ENCODE results near the gene RHBDL2.
"Not testable (repeated sequence)": the region's sequence is repeated elsewhere in the genome, so short reads cannot be mapped to it uniquely, and the experiment has no call there.

Gene RHBDL2

DNA sequence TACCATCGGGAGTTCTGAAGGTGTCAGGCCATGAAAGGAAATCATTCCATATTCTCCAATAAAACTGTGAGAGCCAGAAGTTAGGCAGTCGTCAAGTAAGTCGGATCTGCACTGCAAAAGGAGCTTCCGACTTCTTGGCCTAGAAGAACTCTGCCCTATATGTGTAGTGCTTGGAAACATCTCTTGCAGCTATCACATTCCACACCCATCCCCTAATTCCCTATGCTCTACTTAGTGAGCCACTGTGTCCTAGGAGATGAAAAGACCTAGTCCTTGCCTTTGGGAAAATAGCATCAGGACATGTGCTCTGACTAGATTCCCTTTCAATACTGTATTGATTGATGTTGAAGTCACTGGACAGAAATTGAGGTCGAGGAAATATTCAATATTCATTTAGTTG is 52.0 kb downstream of the RHBDL2 start:
- no peak overlapping the region for H3K4me3 ChIP-seq (ENCODE audit: low read depth, low read length)
- no peak for DNase-seq (ENCODE audit: low read depth)

DNA sequence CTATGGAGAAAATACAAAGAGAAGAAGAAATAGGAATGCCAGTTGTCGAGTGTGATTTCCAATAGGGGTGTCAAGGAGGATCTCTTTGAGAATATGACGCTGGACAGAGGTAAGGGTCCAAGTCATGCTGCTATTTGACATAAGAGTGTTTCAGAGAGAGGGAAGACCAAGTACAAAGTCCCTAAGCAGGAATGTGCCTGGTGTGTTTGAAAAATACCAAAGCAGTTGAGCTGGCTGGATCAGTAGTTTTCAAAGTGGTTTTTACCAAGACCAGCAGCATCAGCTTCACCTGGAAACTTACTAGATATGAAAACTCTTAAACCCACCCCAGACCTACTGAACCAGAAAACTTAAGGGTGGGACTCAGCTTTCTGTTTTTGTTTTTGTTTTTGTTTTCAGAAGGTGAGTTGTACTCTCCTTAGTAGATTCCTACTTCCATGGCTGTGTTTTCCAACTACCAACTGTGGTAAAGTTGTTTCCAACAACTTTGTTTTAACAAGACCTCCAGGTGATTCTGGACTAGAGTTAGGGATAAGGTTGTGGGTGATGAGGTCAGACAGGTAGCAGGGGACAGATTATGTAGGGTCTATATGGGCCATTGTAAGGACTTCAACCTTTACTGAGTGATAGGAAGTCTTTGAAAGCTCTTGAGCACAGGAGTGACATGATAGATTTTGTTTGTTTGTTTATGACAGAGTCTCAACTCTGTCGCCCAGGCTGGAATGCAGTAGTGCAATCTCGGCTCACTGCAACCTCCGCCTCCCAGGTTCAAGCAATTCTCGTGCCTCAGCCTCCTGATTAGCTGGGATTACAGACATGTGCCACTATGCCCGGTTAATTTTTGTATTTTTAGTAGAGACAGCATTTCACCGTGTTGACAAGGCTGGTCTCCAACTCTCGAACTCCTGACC is 53.0 kb downstream of the RHBDL2 start:
- H3K4me3 ChIP-seq (ENCODE audit: low read depth, low read length), result no peak overlapping the region
- DNase-seq (ENCODE audit: low read depth), result no peak

DNA sequence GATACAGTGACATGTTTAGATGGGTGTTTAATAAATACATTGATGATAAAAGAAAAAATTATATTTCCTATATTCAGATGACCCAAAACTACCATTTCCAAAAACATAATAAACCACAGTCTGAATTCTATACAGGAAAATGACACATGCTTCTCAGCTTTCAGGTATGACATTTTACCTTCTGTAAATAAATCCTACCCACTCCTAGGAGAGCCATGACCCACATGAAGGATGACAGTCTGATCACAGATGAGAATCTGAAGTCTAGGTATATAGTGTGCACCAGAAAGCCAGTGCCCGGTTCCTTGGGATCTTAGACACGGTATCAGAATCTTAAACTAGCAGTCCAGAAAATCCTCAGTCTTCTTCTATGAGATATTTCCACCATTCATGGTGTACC is 56.5 kb downstream of the RHBDL2 start:
- H3K4me3 ChIP-seq (ENCODE audit: low read depth, low read length), result no peak overlapping the region
- DNase-seq (ENCODE audit: low read depth), result no peak

DNA sequence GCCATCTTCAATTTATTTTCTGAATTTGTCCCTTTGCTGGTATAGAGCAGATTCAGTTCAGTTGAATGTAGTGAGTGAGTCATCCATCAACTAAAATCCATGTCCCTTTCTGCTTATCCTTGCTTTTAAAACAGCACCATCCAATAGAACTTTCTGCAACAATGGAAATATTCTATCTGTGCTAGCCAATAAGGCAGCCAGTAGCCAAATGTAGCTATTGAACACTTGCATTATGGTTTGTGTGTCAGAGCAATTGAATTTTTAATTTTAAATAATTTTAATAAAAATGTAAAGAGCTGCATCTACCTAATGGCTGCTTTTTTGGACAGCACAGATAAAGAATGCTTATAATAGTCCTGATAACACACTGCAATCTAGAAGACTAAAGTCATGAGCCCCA is 60.1 kb downstream of the RHBDL2 start, which contains the start of gene GJA9:
TSS of gene GJA9 (minus strand) at position 101 of the 400 bp plus-strand sequence. CDS start 5,489 bp downstream, outside the sequence.
- no peak within 1 kb of the TSS for H3K4me3 ChIP-seq (ENCODE audit: low read depth, low read length)
- no peak for DNase-seq (ENCODE audit: low read depth)

DNA sequence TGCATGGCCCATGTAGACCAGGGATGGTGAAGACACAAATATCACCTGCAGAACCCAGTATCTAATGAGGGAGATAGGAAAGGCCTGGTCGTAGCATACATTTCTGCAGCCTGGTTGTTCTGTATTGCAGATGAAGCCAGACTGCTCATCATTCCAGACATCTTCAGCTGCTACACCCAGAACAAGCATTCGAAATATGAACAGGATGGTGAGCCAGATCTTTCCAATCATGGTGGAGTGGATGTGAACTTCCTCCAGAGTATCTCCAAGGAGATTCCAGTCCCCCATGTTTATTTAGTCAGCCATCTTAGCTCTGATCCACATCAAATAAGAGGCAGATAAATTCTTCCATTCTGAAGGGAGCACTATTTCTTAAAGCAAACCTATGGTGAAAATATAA is 65.8 kb downstream of the RHBDL2 start:
- no peak overlapping the region for H3K4me3 ChIP-seq (ENCODE audit: low read depth, low read length)
- no peak for DNase-seq (ENCODE audit: low read depth)

DNA sequence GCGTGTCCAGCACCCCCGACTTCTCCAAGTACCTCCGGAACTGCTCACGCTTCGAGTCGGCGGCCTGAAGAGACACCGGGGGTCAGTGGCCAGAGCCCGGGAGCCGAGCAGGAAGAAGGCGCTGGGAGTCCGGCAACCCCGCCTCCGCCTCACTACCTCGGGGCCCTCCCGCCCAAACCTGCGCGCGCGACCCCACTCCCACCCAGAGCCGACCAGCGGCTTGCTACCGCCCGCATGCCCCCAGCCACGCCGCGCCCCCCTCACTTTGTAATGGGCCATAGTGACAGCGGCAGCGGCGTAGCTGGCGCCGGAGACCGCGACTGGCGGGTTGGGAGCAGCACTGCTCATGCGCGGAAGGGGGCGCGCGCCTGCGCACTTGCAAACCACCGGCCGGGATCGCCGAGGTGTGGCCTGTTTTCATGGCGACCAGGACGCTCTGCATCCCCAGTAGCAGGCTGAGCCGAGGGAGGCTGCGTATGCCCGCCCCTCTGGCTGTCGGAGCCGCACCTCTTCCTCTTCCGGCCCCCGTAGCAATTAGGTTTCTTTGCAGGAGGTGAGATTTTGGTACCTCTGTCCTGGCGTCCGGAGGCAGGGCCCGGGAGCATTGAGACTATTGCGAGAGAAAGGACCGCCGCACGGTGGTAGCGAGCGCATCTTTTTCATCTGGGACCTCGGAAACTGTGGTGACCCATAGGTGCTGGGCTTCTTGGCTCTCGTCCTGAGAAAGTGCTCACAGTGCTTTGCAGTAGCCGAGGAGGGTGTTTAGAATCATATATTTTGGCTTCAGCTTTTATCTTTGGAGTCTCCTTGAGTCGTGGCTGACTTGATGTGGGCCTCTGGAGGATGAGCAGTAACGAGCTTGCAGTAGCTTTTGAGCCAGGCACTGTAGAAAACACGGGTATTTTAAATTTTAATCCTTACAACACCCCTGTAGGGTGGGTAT is 68.3 kb downstream of the RHBDL2 start, which contains the start of gene MYCBP:
TSS of gene MYCBP (minus strand) at position 322 of the 943 bp plus-strand sequence. CDS start at position 279, 43 bp downstream.
- DNase-seq (ENCODE audit: low read depth), result peak; percentile 87
- H3K4me3 ChIP-seq (ENCODE audit: low read depth, low read length), result peak within 1 kb of the TSS; percentile 78

DNA sequence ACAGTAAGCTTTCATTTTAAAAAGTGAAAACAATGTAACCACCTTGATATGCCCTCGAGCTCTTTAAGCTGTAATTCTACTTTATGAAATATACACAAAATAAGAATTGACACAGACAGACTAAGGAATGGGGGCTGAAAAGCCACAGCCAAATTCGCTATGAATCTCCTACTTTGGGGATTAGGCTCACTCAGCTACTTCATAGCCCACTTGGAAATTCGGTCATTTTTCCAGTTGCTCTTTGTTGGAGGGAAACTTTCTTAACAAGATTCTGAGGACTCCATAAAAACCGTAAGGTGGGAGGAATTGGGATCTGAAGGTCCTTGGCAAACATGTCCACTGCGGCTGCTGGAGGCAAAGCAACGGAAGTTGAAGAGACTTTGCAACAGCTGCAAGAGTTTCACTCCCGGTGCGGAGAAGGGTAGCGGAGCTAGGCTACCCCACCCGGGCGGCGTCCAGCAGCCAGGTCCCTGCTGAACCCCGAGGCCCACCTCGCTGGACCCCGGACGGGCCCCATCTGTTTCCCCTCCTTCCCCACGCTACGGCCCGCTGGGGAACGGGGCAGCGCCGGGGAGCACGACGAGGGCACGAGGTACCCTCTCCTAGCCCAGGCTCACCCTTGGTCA is 69.1 kb downstream of the RHBDL2 start:
- peak overlapping the region; percentile 78 for H3K4me3 ChIP-seq (ENCODE audit: low read depth, low read length)
- DNase-seq (ENCODE audit: low read depth), result no peak

DNA sequence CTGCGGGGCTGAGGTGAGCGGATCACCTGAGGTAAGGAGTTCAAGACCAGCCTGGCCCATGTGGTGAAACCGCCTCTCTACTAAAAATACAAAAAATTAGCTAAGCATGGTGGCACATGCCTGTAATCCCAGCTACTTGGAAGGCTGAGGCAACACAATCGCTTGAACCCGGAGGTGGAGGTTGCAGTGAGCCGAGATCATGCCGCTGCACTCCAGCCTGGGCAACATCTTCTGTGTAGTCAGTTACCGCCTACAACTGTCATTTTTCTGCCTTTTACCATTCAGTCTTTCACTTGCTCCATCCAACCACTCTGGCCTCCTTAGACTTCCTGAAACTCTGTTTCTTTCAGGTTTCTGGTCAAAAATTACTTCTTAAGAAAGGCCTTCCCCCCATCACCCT is 70.6 kb downstream of the RHBDL2 start:
- no peak for DNase-seq (ENCODE audit: low read depth)
- H3K4me3 ChIP-seq (ENCODE audit: low read depth, low read length), result no peak overlapping the region

DNA sequence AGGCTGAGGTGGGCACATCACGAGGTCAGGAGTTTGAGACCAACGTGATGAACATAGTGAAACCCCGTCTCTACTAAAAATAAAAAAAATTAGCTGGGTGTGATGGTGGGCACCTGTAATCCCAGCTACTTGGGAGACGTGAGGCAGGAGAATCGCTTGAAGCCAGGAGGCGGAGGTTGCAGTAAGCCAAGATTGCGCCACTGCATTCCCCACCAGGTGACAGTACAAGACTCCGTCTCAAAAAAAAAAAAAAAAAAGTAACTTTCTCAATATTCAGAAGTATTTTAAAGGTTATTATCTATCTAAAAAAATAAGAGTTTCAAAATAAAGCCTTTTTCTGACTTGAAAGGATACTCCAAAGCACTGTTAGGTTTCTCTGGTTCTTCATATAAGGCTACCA is 74.4 kb downstream of the RHBDL2 start:
- DNase-seq (ENCODE audit: low read depth), result no peak
- no peak overlapping the region for H3K4me3 ChIP-seq (ENCODE audit: low read depth, low read length)

DNA sequence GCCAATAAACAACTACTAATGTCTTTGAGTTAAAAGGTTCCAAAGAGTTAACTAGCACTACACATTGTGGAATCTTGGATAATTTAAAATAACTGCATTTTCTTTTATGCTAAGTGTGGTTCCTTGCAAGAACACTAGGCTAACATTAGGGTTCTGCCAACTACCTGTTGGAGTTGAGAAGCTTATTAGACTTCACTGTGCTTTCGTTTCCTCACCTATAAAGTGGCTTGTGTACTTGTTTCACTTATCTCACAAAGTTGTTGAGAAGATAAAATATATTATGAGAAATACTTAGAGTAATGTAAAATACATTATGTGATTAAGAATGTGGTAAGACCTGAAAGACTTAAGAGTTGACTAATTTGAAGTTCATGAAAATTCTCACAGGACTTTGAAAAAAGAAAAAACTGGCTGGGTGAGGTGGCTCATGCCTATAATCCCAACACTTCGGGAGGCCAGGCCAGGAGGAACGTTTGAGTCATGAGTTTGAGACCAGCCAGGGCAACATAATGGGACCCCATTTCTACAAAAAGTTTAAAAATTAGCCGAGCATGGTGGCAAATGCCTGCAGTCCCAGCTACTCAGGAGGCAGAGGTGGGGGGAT is 76.4 kb downstream of the RHBDL2 start:
- no peak for DNase-seq (ENCODE audit: low read depth)
- H3K4me3 ChIP-seq (ENCODE audit: low read depth, low read length), result no peak overlapping the region

DNA sequence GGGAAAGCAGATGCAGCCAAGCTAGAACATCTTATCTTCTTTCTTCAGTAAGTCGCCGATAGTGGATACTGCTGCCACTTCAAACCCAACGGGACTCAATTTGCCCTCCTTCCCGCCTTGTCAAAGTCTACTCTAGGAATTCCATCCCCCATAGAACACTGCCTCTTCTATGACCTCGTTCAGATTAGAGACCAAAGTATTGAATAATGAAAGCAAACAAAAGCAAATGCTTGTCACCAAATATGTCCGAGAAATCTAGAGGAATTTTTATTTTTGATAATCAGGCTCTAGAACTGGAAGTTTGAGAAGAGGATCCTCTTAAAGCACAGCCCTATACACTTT is 81.2 kb downstream of the RHBDL2 start:
- H3K4me3 ChIP-seq (ENCODE audit: low read depth, low read length), result peak overlapping the region; percentile 80
- no peak for DNase-seq (ENCODE audit: low read depth)

DNA sequence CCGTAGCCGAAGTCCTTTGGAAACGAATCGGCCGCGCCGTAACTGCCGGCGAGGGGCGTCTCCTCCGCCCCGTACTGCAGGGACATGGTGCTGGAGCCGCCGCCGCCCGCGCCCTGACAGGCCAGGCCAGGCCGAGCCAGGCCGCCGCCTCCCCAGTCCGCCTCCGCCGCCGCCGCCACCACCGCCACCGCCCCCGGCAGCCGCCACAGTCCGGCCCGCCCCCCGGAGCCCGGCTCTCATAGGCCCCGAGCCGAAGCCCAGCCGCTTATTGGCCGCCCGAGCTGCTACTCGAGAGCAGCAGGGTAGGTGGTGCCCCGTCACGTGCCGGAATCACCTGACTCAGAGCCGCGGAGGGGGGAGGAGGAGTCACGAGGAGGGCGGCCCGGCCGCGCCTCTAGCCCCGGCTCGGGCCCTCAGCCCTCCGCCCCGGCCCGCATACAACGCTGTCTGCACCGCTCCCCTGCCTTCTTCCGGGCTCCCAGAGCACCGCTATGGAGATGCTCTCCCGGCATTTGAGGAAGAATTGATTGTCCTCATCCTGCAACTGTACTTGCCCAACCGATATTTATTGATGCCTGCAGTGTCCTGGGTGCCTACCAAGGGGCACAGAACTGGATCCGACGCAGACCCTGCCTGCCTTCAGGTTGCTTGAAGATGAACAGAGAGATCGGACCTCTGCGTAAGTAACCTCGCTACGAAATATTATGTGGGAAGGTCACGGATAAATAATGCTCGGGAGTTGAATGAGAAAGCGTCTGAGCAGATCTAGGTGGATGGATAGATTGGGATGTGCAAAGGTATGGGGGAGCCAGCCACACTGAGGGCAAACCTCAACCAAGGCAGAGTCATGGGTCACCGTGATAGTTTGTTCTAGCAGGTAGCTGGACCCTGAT is 81.8 kb downstream of the RHBDL2 start, which contains the start of gene RRAGC:
TSS of gene RRAGC (minus strand) at position 212 of the 893 bp plus-strand sequence. CDS start at position 86, 126 bp downstream.
- peak within 1 kb of the TSS; percentile 97 for H3K4me3 ChIP-seq (ENCODE audit: low read depth, low read length)
- peak; percentile 92 for DNase-seq (ENCODE audit: low read depth)

DNA sequence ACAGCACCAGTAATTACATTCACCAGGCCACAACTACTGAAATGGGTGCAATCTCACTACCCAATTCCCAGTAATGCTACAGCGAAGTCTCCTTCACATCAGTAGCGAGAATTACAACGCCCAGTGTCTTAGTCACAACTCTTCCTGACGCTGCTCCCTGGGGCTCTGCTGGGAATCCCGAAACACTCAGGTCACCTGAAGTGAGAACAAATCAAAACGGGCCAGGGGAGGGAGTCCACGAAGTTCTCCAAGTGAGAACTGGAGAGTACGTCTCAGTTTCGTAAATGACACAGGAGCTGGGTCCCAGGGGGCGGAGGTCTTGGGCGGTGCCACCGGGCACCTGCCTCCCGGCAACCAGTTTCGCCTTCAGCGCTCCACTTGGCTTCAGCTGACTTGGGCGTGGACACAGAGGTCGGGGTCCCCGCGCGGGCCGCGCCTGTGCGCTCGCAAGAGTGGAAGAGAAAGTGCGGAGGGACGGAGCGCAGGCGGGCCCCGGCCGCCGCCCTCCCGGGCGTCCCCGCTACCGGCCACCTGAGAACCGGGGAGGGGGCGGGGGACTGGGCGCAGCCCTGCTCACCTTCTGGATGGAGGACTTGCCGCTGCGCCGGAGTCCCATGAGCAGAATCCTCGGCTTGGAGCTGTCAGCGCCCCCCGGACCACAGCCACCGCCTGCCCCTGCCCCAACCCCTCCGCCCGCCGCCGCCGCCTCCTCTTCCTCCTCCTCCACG is 82.6 kb downstream of the RHBDL2 start:
- H3K4me3 ChIP-seq (ENCODE audit: low read depth, low read length), result peak overlapping the region; percentile 97
- DNase-seq (ENCODE audit: low read depth), result no peak

DNA sequence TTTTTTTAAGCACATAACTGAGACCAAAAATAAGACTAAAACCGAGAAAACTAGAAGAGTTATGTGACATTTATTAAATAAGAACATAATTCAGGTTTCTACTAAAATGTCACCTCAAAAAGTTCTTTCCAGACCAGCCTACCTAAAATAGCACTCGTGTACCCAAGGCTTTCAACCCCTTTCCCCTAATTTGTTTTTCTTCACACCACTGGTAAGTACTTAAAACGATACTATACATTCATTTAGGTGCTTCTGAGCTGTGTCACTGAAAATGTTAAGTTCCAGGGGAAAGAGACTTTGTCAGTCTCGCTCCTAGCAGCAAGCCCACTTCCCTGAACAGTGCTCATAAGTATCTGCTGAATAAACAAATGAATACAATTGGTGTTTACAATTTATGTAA is 88.8 kb downstream of the RHBDL2 start:
- no peak overlapping the region for H3K4me3 ChIP-seq (ENCODE audit: low read depth, low read length)

DNA sequence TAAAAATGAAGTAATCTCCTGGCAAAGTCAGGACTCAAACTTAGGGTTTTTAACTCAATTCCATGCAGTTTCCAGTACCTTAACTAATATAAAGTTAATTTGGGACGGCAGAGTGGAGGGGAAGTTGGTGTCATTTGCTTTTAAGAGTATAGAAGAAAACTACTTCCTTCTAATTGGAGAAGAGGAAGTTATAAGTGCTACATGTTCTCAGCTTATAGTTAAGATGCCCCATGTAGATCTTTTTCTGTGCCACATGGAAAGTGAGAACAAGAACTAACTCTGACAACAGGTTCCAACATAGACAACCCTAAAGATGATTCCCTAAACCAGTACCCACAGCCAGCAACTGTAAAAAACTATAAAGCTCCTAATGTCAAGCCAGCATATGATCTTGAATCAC is 93.6 kb downstream of the RHBDL2 start:
- no peak overlapping the region for H3K4me3 ChIP-seq (ENCODE audit: low read depth, low read length)
- DNase-seq (ENCODE audit: low read depth), result no peak

More for the DNA sequence above, 88.8 kb downstream of the RHBDL2 start:
- DNase-seq (ENCODE audit: low read depth), result no peak

DNA sequence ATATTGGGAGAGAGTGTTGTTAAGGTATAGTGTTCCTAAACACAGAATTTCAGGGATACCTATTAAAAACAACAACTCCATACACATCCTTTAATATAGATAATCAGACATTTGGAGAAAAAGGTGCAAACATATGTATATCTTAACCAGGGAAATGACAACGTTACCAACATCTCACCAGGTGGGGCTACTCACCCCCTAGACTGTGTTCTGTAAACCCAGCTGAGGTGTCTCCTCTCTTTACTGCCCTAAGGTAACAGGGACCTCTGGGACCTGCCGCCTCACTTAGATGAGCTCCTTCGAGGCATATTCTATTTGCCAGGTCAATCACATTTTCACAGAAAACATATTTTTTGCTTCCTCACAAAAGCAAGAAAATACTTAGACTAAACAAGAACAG is 95.4 kb downstream of the RHBDL2 start:
- DNase-seq (ENCODE audit: low read depth), result no peak
- no peak overlapping the region for H3K4me3 ChIP-seq (ENCODE audit: low read depth, low read length)

DNA sequence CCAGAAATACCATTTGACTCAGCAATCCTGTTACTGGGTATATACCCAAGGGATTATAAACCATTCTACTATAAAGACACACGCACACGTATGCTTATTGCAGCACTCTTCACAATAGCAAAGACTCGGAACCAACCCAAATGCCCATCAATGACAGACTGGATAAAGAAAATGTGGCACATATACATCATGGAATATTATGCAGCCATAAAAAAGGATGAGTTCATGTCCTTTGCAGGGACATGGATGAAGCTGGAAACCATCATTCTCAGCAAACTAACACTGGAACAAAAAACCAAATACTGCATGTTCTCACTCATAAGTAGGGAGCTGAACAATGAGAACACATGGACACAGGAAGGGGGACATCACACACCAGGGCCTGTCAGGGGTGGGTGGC is 96.5 kb downstream of the RHBDL2 start:
- not testable (repeated sequence) for H3K4me3 ChIP-seq (ENCODE audit: low read depth, low read length); DNase-seq (ENCODE audit: low read depth)

DNA sequence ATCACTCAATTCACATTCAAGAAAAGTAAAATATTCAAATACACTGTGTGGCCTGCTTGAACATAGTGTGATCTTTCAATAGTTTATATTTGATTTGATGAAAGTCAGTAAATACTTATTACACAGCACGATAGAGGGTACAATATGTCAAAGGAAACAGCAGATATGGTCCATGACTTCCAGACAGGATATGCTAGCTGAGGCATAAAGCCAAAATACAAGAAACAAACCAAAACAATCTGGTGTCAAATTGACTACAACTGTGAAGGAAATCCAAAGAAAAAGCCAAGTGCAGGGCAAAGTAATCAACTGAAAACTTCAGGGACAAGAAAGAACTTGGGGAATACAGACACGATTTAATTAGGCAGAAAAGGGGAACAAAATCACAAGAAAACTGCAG is 101.3 kb downstream of the RHBDL2 start:
- DNase-seq (ENCODE audit: low read depth), result no peak
- no peak overlapping the region for H3K4me3 ChIP-seq (ENCODE audit: low read depth, low read length)

Measured in skeletal muscle cell (primary cell).